Measurements from ENCODE around the gene ADORA2A.

ADORA2A gene

GRCh38 chr22:24433828-24434470 is 6.5 kb downstream of the ADORA2A start:
- DNase-seq = no peak

- DNase-seq = peak; percentile 84 to 85
Observed at GRCh38 chr22:24434471-24435322, 7.3 kb downstream of the ADORA2A start.

GRCh38 chr22:24435323-24435645 is 7.9 kb downstream of the ADORA2A start:
- no peak for DNase-seq

GRCh38 chr22:24435861-24436371 is 8.5 kb downstream of the ADORA2A start:
- DNase-seq = no peak

- DNase-seq = no peak
Observed at GRCh38 chr22:24436553-24436952, 9.2 kb downstream of the ADORA2A start.

- DNase-seq = no peak
Observed at GRCh38 chr22:24437091-24437490, 9.7 kb downstream of the ADORA2A start.

- DNase-seq = no peak
Observed at GRCh38 chr22:24437741-24438328, 10.4 kb downstream of the ADORA2A start.

- no peak for DNase-seq
Observed at GRCh38 chr22:24440270-24440717, 12.9 kb downstream of the ADORA2A start.

- no peak for DNase-seq
Observed at GRCh38 chr22:24440718-24441405, 13.5 kb downstream of the ADORA2A start.

GRCh38 chr22:24441406-24442351 is 14.3 kb downstream of the ADORA2A start:
- no peak for DNase-seq

- no peak for DNase-seq
Observed at GRCh38 chr22:24442352-24442744, 14.9 kb downstream of the ADORA2A start.

- DNase-seq = no peak
Observed at GRCh38 chr22:24443668-24444067, 16.3 kb downstream of the ADORA2A start.

- no peak for DNase-seq
Observed at GRCh38 chr22:24444251-24444650, 16.9 kb downstream of the ADORA2A start.

GRCh38 chr22:24444729-24445466 is 17.5 kb downstream of the ADORA2A start:
- DNase-seq = no peak

GRCh38 chr22:24445481-24446259 is 18.3 kb downstream of the ADORA2A start:
- DNase-seq = peak in 1 of 2 experiments; percentile 46

- DNase-seq = no peak
Observed at GRCh38 chr22:24446260-24446611, 18.8 kb downstream of the ADORA2A start.

GRCh38 chr22:24450610-24451009 is 23.2 kb downstream of the ADORA2A start:
- no peak for DNase-seq

GRCh38 chr22:24451162-24451561 is 23.8 kb downstream of the ADORA2A start:
- no peak for DNase-seq

- DNase-seq = no peak
Observed at GRCh38 chr22:24453853-24454252, 26.5 kb downstream of the ADORA2A start.

- DNase-seq = no peak
Observed at GRCh38 chr22:24455039-24455438, 27.6 kb downstream of the ADORA2A start.
